GM19467 (cell line): ENCODE measurements around the gene WNT6.
"Not testable (repeated sequence)": the region's sequence is repeated elsewhere in the genome, so short reads cannot be mapped to it uniquely, and the experiment has no call there.

Experiments used
- ATAC-seq: cut with Tn5 transposase; IDR thresholded peaks from one replicate; pipeline ENCODE4 v1.9.1; 2021; ENCODE audit warnings: mild to moderate bottlenecking, moderate library complexity; ENCODE audit not compliant: unreplicated experiment

WNT6 gene

DNA sequence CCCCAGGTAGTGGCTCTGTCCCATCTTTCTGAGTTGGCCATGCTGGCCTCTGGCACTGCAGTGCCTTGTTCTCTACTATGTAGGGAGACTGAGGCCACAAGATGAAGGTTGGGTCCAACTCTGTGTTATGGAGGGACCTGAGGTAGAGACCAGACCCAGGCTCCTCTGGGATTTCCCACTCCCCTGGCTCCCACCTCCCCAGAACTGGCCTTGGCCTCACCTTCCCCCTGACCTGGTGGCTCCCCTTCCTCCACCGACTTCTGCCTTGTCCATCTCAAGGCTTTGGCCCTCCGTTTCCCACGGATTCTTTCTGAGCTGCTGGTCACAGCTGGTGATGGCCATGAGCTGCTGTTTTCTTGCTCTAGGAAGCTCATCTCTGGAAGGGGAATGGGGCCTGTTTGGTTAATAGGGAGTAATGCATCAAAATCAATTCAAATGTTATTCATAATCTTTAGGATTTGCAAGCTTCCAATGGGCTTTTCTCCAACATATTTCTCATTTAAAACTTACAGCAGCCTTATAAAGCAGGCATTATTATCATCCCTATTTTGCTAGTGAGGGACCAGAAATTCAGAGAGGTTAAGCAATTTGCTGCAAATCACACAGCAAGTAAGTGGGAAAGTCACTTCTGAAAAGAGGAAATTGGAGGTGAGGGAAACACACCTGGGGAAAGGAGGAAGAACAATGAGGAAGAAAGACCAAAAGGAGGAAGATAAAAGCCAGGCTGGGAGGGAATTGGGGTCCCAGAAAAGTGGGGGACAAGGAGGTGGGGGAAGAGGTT, 28.9 kb upstream of the WNT6 start:
- no peak for ATAC-seq

DNA sequence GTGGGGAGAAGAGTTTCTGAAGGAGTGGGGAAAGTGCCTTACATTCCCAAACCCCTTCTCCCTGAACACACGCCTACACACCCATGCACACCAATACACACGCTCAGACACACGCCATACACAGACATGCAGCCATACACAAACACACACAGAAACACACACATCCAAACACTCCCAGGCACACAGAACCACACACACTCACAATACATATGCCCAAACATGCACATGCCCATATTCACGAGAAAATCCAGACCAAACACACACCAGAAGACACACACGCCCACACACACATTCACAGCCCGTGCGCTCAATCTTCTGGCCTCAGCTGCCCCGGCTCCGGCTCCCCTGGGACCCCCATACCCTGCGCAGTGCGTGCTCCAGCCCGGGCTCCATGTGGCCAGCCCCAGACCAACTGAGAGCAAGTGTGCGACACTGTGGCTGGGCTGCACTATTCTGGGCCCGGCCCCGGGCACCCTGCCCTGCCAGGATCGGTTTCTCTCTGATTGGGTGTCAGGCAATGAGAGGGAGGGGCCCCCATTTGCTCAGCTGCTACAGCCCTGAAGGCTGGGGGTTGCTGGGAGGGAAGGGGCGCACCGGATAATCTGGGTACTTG, 28.1 kb upstream of the WNT6 start, which contains the start of gene PRKAG3:
Gene PRKAG3, minus strand, starts transcription at position 426 of the 613 bp plus-strand sequence.
- no peak for ATAC-seq

DNA sequence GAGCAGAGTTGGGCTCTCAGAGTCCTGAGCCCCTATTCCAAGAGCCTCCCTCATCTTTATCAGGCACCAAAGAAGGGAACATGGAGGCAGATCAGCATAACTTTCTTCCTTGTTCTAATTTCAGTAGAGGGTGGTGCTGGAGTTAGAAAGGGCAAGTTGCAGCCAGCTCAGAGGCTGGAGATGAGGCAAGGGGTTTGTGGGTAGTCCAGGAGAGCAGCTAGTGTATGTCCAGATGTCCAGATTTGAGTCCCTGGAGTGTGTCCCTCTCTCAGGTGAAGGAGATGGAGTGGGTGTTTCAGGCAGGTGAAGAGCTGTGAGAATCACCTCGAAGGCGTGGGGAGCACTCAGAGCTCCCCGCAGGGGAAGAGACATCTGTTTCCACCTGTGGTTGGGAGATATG, 27.5 kb upstream of the WNT6 start:
- ATAC-seq, result no peak

DNA sequence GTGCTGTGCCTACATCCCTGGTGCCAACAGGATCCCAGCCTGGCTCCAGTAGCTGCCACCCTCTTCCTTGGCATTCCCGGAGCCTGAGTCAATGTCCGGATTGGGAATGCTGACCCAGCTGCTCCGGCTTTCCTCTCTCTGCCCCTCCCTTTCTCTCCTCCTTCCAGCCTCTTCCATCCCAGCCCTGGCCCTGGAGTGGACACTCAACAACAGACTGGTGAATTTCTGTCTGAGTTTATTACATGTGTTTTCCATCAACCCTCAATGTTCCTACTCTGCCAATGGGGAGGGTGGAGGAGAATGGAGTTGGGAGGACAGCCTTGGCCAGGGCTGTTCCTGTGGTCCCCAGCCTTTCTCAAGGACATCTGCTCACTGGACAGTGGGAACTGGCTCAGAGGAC, 27.1 kb upstream of the WNT6 start:
- no peak for ATAC-seq

DNA sequence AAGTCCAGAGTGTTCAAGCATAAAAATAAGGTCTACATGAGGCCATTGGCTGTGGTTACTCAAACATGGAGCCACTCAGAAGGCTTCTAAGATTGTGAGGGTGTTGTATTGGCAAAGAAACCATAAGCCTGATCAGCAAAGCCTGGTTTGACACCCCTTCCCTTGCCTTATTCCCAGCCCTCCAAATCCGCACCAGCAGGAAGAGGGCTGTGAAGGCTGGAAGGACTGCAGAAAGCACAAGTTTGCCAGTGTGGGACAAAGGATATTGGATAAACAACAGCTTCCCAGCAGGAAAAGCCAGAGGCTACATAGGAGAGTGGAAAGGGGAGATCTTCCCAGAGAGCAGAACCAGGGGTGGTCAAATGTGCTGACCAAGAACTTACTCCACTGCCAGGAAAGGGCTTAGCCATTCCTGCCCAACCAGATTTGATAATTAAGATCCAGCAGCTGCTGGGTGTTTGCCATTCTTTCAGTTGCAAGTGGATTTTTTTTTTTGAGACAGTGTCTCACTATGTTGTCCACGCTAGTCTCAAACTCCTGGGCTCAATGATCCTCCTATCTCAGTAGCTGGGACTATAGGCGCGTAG, 26.5 kb upstream of the WNT6 start:
- ATAC-seq, result no peak

DNA sequence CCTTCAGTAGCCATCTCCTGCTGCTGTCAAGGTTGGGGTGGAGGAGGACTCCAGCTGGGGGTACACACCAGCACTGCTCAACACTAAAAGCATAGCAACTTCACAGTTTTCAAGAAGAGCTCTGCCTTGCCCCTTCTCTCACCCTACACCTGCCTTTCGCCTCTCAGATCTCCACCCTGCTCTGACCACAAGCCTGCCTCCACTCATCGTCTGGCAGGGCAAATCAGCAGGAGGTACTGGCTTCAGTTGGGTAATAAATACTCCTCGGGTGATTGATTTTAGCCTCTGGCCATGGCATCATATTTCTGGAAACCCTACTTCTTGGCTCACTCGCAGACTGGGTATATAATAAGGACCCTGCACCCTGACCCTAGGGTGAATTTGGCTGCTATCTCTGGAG, 24.9 kb upstream of the WNT6 start:
- no peak for ATAC-seq

DNA sequence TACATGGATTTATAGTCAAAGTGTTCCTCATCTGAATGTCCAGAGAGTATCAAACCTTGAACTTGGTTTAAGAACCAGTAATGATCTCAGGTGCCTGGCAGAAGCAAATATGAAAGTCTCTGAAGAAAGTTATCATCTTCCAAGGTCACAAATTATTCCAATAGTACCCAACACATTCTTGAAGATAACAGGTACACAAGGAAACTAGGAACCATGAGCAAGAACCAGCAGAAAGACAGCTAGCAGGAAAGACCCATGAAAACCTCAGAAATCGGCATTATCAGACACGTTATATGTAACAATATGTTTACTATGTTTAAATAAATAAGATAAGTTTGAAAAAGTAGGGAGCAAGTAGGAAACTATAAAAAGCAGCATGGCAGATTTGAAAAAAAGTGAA, 22.1 kb upstream of the WNT6 start:
- no peak for ATAC-seq

DNA sequence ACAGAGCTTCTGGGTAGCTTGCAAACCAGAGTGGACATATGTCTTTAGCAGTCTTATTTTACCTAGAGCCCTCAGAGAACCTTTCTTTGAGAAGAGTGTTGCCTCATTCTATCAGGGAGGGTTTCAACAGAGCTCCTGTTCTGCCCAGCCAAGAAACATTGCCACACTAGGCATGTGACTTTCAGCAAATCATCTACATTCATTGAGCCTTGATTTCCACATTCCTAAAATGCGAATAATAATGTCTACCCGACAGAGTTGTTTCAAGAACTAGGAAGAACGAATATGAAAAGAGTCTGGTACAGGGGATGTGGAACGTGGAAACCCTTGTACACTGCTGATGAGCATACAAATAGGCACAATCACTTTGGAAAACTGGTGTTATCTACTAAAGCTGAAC, 20.2 kb upstream of the WNT6 start:
- ATAC-seq, result no peak

DNA sequence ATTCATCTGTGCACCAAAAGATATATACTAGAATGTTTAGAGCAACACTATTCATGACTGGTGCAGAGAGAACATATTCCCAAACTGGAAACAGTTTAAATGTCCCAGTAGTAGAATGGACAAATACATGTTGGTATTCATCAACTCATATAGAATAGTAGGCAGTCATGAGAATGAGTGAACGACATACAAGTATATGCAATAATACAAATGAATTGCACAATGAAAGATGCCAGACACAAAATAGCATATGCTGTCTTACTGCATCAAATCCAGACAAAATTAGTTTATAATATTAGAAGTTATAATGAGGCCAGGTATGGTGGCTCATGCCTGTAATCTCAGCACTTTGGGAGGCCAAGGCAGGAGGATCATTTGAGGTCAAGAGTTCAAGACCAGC, 19.7 kb upstream of the WNT6 start:
- no peak for ATAC-seq

DNA sequence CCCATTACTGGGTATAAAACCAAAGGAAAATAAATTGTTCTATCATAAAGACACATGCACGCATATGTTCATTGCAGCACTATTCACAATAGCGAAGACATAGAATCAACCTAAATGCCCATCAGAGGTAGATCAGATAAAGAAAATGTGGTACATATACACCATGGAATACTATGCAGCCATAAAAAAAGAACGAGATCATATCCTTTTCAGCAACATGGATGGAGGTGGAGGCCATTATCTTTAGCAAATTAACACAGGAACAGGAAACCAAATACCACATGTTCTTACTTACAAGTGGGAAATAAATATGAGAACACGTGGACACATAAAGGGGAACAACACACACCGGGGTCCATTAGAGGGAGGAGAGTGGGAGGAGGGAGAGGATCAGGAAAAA, 15.3 kb upstream of the WNT6 start:
- ATAC-seq, result not testable (repeated sequence)

DNA sequence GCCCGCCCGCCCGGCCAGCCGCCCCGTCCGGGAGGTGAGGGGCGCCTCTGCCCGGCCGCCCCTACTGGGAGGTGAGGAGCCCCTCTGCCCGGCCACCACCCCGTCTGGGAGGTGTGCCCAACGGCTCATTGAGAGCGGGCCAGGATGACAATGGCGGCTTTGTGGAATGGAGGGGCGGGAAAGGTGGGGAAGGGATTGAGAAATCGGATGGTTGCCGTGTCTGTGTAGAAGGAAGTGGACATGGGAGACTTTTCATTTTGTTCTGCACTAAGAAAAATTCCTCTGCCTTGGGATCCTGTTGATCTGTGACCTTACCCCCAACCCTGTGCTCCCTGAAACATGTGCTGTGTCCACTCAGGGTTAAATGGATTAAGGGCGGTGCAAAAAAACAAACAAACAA, 12.6 kb upstream of the WNT6 start:
- not testable (repeated sequence) for ATAC-seq

DNA sequence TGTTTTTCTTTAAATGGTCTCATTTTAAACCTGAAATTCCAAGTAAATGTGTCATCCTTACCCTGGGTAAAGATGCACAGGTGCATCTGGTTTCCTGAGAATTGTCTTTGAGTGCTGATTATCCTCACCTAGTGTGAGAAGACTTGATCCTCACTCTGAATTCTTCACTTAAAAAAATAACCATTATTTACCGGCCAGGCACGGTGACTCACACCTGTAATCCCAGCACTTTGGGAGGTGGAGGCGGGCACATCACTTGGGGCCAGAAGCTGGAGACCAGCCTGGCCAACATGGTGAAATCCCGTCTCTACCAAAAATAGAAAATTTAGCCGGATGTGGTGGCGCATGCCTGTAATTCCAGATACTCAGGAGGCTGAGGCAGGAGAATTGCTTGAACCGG, 9.9 kb upstream of the WNT6 start:
- ATAC-seq, result no peak

DNA sequence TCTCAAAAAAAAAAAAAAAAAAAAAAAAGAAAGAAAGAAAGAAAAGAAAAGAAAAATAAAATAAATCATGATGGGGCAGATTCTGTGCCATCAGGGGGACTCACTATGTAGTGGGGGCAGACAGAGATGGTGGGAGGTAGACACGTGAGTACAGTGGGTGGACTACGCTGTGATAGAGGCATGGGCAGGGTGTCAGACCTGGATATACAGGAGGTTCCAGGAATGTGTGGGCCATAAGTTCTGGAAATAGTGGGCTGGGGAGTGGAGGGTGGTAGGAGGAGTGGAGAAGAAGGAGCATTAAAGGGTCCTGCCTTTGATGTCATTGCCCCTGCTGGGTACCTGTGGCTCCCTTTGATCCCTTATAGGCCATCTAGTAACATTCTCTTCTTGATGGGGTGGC, 8.8 kb upstream of the WNT6 start:
- no peak for ATAC-seq

DNA sequence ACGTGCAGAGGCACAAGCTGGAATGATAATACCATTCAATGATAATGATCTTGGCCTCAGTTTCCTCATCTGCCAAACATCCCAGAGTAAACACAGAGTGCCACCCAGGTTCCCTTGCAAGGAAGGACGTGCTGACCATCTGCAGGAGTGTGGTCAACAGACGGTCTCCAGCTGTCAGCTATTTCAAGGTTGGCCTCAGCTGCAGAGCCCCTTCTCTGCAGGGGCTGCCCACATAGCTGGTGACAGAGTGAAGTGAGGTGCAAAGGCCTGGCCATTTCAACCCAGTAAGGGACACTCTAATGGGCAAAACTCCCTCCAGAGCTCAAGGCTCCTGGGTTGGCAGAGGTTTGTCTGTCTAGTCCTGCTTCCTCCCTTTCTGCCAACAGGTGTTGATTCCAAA, 8.3 kb upstream of the WNT6 start:
- no peak for ATAC-seq

DNA sequence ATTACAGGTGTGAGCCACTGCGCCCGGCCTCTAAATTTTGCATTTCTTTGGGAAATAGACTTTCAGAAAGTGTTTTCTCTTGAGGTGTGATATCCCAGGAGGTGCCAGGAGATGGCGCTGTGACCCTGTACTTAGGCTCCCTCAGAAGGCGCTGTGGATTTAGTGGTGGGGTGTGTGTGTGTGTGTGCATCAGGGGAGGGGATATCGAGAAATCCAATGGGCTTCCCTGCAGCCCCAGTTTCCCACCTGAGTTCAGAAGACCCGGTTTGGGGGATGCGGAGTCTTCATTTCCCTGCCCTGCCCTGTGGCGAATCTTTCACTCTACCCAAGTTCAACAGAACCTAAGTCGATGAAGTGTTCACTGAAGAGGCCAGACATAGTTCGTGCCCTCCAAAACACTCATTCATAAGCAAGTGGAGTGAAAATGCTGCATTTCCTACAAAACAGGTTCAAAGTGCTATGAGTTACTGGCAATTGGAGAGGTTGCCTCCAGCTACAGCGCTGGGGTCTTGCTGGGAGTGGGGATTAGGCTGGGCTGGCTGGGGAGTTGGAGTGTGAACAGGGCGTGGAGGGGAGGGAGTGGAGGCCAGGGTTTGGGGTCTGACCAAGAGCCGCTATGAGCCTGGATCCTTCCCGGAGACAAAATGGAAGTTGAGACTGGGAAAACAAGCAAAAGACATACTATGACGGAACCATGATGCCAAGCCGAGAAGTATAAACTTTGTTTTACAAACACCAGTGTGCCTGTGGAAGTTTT, 6.5 kb upstream of the WNT6 start:
- ATAC-seq, result no peak

DNA sequence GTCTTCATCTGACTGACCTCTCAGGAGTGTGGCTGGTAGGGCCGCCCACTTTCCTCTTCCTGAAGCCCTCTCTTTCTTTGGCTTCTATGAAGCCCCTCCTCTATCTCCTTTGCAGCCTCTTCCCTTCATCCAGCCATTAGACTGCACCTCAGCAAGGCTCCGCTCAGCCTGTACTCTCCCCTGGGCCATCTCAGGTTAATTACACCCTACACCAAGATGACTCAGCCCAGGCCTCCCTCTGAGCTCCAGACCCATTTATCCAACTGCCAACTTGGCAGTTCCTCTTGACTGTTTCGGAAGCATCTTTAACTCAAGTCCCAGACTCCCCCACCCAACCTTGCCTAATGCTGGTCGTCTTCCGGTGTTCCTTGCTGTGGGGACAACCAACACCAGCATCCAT, 5.8 kb upstream of the WNT6 start:
- ATAC-seq, result no peak

DNA sequence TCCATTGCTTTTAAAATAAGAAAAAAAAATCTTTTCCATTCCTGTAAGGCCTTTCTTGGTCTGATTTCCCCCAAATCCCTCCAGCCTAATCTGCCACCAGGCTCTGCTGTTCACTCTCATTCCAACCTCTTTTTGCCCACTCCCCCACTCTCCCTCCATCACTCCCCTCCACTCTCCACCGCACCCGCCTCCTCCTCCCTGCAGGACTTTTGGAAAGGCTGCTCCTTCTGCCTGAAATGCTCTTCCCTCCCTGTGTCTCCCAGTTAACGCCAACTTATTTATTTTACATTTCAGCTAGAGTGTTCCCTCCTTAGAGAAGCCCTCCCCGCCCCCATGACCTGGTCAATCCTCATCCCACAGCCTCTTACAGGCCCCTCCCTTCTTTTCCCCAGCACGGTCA, 4.7 kb upstream of the WNT6 start:
- no peak for ATAC-seq

DNA sequence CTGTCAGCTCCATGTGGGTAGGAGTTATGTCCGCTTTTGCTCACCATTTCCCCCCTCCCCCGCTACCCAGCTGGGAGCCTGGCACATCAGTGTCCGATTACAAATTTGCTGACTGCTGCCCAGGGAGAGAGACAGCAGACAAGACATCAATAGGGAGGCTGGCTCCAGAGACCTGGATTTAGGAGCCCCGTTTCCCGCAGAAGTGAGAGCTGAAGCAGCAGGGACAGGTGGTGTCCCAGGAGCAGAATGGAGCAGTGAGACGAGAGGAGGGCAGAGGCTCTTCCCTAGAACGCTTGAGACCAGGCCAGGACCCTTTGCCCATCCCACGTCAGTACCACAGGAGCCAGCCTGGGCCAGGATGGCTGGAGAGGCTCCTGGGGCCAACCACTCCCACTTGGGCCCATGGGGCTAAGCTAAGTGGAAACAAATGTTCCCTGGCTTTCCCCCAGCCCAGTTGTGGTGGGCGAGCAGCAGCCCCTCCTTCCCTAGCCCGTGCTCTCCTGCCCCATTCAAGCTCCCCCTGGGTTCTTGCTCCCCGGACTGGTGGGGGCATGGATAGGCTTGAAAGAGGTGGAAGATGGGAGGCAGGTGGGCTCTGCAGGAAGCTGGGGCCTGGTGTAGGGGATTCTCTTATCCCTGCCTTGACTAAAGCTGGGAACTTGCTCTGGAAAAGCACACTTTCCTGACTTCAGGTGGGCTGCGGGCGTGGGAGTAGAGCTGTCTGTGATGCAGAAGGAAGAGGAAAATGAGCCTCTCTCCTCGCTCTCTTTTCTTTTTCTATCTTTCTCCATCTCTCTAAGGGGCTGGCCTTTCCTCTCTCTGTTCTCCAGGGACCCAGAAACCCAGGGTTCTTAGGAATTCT, 4.1 kb upstream of the WNT6 start:
- no peak for ATAC-seq

DNA sequence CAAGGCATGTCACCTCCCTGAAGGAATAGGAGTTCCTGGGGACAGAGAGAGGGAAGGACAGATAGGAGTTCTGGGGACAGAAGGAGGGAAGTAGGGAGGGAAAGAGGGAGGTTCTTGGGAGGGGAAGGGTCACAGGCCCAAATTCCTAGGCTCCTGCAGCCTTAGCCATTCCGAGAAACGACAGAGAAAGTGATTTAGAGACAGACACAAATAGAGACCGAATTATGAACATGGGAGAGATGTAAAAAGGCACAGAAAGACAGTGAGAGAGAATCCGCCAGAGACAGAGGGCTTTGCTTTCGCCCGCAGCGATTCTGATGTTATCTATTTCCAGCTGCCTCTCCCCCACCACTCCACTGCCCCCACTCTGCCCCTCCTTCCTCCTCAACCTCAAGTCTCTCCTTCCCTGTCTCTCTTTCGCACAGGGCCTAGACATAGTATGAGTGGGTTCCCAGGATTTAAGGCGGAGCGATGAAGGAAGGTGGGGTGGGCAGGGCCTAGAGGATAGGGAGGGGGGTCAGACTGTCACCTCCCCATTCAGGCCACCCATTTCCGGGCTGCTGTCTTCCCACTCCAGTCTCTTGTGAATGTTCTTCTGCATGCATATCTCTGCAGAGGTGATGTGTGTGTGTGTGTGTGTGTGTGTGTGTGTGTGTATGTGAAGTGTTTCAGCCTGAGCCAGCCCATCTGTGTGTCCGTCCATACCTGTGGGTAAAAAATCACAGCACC, 3.3 kb upstream of the WNT6 start:
- no peak for ATAC-seq

DNA sequence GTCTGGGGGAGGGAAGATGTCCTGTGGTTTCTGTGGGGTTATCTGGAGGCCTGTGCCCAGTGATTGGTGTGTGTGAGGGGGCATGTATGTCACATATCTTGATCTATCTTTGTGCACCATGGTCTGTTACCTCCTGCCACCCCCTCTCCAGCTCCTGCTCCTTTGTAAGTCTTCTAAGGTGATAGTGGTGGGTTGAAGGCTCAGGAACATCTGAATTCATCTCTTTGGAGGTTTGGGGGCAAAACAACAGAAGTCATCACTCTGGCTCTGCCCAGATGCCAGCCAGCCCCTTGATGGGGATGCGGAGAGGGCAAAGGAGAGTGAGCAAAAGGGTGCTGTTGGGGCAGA, 2.7 kb upstream of the WNT6 start:
- ATAC-seq, result no peak
